K562 (cell line): ENCODE results near the gene DLG3. TPM values are rescaled to one million over a fixed set of nuclear protein-coding genes. Genes with fewer than 3 reads are reported as not detected.
A peak's percentile ranks its signal among the peaks of the same experiment; 100 is the strongest.

Experiments used
- ATAC-seq: fragments of 200-7000 bp; cut with Tn5 transposase; 3 replicates; pipeline ENCODE4 v1.9.1; 2020; ENCODE audit warnings: moderate library complexity
- BruUV-seq: library from RNA; stranded (reverse); fragments of 400-500 nt; replicated peaks from 2 replicates; lab custom pipeline; 2021; lab: Mats Ljungman, UMichigan
- CTCF ChIA-PET: fragments of 300-600 bp; formaldehyde crosslinking; extraction: SDS; loops from one replicate; lab custom pipeline; 2021; ENCODE audit warnings: low intra/inter-chr PET ratio; lab: Yijun Ruan, JAX
- POLR2A ChIA-PET: fragments of 300-600, 350-650 bp; sonication (Branson Sonifier 250); formaldehyde crosslinking; extraction: SDS; loops from one replicate; lab custom pipeline; 2021; ENCODE audit warnings: antibody characterized with exemption, inconsistent platforms; lab: Yijun Ruan, JAX
- DNase-seq, 4 experiments: peaks; one replicate each; pipeline versions ENCODE4 v3.0.0 to v3.0.0-alpha.2; 2011 to 2018; ENCODE audit warnings: low spot score in 3 of 4, mixed read lengths in 3 of 4; ENCODE audit errors: extremely low read depth in 1 of 4
- FAIRE-seq: peaks from 2 replicates; lab custom pipeline; 2011; peaks lifted over from hg19 to GRCh38; lab: Jason Lieb, UNC
- H2AFZ ChIP-seq: 2 replicates; pipeline ENCODE4 v1.6.0; 2011; ENCODE audit warnings: low read depth, low read length, control low read depth, inconsistent platforms
- H3K27ac ChIP-seq: fragments of 200-600 bp; 3 replicates; pipeline ENCODE4 v1.8.0; 2011; ENCODE audit warnings: low read depth, mild to moderate bottlenecking, control low read depth, inconsistent platforms, low read length, moderate library complexity, mixed read lengths; ENCODE audit errors: extremely low read depth
- H3K27me3 ChIP-seq, 2 experiments: fragments of 300-600 bp in 1 of 2; 2 replicates in 1 of 2; 3 replicates in 1 of 2; pipeline versions ENCODE4 v1.6.0 to v1.8.0; 2011; ENCODE audit warnings: inconsistent platforms in 2 of 2, low read length in 2 of 2, mild to moderate bottlenecking in 1 of 2, mixed read lengths in 1 of 2, moderate library complexity in 1 of 2; ENCODE audit not compliant: control insufficient read depth in 2 of 2, insufficient read depth in 2 of 2
- H3K36me3 ChIP-seq: fragments of 300-600 bp; 3 replicates; pipeline ENCODE4 v1.8.0; 2011; ENCODE audit warnings: mild to moderate bottlenecking, low read length, inconsistent platforms; ENCODE audit not compliant: control insufficient read depth, insufficient read depth
- H3K4me1 ChIP-seq, 2 experiments: fragments of 200-600 bp in 1 of 2; replicated peaks in 1 of 2; 2 replicates in 1 of 2; 3 replicates in 1 of 2; pipeline versions ENCODE4 v1.5.1 to v1.8.0; 2011; ENCODE audit warnings: inconsistent platforms in 2 of 2, low read length in 2 of 2, mild to moderate bottlenecking in 1 of 2, mixed read lengths in 1 of 2, moderate library complexity in 1 of 2; ENCODE audit not compliant: control insufficient read depth in 2 of 2, insufficient read depth in 2 of 2
- H3K4me2 ChIP-seq: 2 replicates; pipeline ENCODE4 v1.6.1; 2011; ENCODE audit warnings: low read length, control low read depth, inconsistent platforms, mixed read lengths; ENCODE audit not compliant: insufficient read depth
- H3K4me3 ChIP-seq: fragments of 200-600 bp; sonication (generic), shearing (Covaris generic); 2 replicates; pipeline ENCODE4 v1.5.1; 2016; ENCODE audit warnings: control low read depth, inconsistent platforms
- H3K79me2 ChIP-seq: fragments of 200-600 bp; 3 replicates; pipeline ENCODE4 v1.8.0; 2011; ENCODE audit warnings: low read length, inconsistent platforms; ENCODE audit not compliant: control insufficient read depth, insufficient read depth
- H3K9ac ChIP-seq, 2 experiments: 2 replicates each; pipeline versions ENCODE4 v1.6.0 to v1.6.1; 2011; ENCODE audit warnings: low read depth in 2 of 2, low read length in 2 of 2, control low read depth in 1 of 2, inconsistent platforms in 1 of 2, mild to moderate bottlenecking in 1 of 2, mixed read lengths in 1 of 2; ENCODE audit not compliant: insufficient read depth in 1 of 2
- H3K9me1 ChIP-seq: one replicate; pipeline ENCODE4 v1.6.0; 2011; ENCODE audit warnings: inconsistent platforms, mild to moderate bottlenecking, low read length, moderate library complexity; ENCODE audit not compliant: control insufficient read depth, insufficient read depth
- H3K9me3 ChIP-seq: replicated peaks from 2 replicates; pipeline ENCODE4 v1.5.1; 2011; ENCODE audit warnings: low read depth, low read length, inconsistent platforms; ENCODE audit not compliant: control insufficient read depth, insufficient read depth
- H4K20me1 ChIP-seq: replicated peaks from 2 replicates; pipeline ENCODE4 v1.6.1; 2011; ENCODE audit warnings: low read length, inconsistent platforms, mixed read lengths; ENCODE audit not compliant: control insufficient read depth, insufficient read depth
- CHD1 ChIP-seq: fragments of 200-600 bp; sonication (generic); IDR thresholded peaks from one replicate; pipeline ENCODE4 v1.6.1; 2012; ENCODE audit warnings: mild to moderate bottlenecking, moderate library complexity, low read length, inconsistent platforms
- ESRRB ChIP-seq: fragments of 250-450 bp; sonication (Bioruptor Pico); IDR thresholded peaks from 2 replicates; pipeline ENCODE4 v1.5.0; 2020; ENCODE audit warnings: mild to moderate bottlenecking, moderate library complexity, borderline replicate concordance
- ILK ChIP-seq: fragments of 450-650 bp; IDR thresholded peaks from 2 replicates; pipeline ENCODE4 v1.6.1; 2016; ENCODE audit warnings: missing genetic modification characterization, low read depth, mild to moderate bottlenecking, missing compliant biosample characterization, moderate library complexity, borderline replicate concordance
- JUN ChIP-seq, 2 experiments: sonication (generic) in 1 of 2; formaldehyde crosslinking in 1 of 2; IDR thresholded peaks; 2 replicates each; pipeline versions ENCODE4 v1.6.1 to v1.8.0; 2012 to 2022; ENCODE audit warnings: borderline replicate concordance in 2 of 2, mild to moderate bottlenecking in 2 of 2, improper control_type of control experiment in 1 of 2, low read depth in 1 of 2, low read length in 1 of 2, missing genetic modification reagents in 1 of 2
- TRIM28 ChIP-seq: fragments of 450-650 bp; IDR thresholded peaks from 2 replicates; pipeline ENCODE4 v1.6.1; 2017
- ZNF124 ChIP-seq: sonication (generic); formaldehyde crosslinking; IDR thresholded peaks from 2 replicates; pipeline ENCODE4 v1.8.1; 2022; ENCODE audit warnings: missing genetic modification reagents
- WGBS: fragments of 100-300 bp; shearing (Covaris generic); methylation state at CpG from one replicate; pipeline ENCODE4 v1.1.6; 2016; ENCODE audit warnings: low coverage, mixed read lengths; ENCODE audit not compliant: insufficient coverage; ENCODE audit errors: missing lambda C conversion rate; 5-methylcytosine and 5-hydroxymethylcytosine counted together
- in situ Hi-C: fragments of 300-500 bp; cut with MboI; formaldehyde crosslinking; loops from 4 replicates; pipeline ENCODE4 v1.15.0; 2018; ENCODE audit warnings: inconsistent platforms, mixed read lengths
- intact Hi-C: fragments of 100-400 bp; cut with micrococcal nuclease; formaldehyde crosslinking; loops from 2 replicates; pipeline ENCODE4 v1.14.2; 2022
- polyA plus RNA-seq, 8 experiments: library from polyadenylated mRNA; depleted of rRNA in 4 of 8; stranded (reverse) in 5 of 8; unstranded in 3 of 8; fragments of >200 nt; fragmentation: Nextera tagmentation in 2 of 8; fragmentation: Illumina TruSeq in 1 of 8; extraction: Ambion mirVana in 2 of 8; extraction: Trizol in 1 of 8; gene quantifications; 2 replicates each; pipeline versions ENCODE4 v1.2.1 to v1.2.3, GENCODE V29; 2011 to 2014; ENCODE audit warnings: inconsistent platforms in 1 of 8, missing spikeins in 1 of 8
- small RNA-seq: library from RNA; depleted of rRNA; stranded (forward); fragments of <200 nt; gene quantifications from one replicate; pipeline ENCODE3, GENCODE V24; 2014
- total RNA-seq, 7 experiments: library from RNA; depleted of rRNA in 6 of 7; stranded (reverse); fragments of >200 nt in 6 of 7; fragmentation: Illumina TruSeq in 2 of 7; extraction: Trizol in 2 of 7; gene quantifications; 2 replicates each; pipeline versions ENCODE4 v1.2.1 to v1.2.3, GENCODE V29; 2011 to 2021; ENCODE audit warnings: low replicate concordance in 1 of 7
- TF ChIP-seq, protein P1 (sequence below): sonication (generic); formaldehyde crosslinking; IDR thresholded peaks from 2 replicates; pipeline ENCODE4 v1.8.0; 2022; ENCODE audit warnings: missing genetic modification reagents, mild to moderate bottlenecking, borderline replicate concordance
- TF ChIP-seq, protein P2 (sequence below): sonication (generic); formaldehyde crosslinking; IDR thresholded peaks from 2 replicates; pipeline ENCODE4 v1.8.0; 2022; ENCODE audit warnings: mild to moderate bottlenecking, missing genetic modification reagents

The DLG3 gene
- total and polyA plus RNA-seq, 9 of the 15 experiments (the other 6 are each of a cell fraction or from before 2014, with no cell fraction given), result 3.1 to 15.7 (median 8.8) TPM

DNA sequence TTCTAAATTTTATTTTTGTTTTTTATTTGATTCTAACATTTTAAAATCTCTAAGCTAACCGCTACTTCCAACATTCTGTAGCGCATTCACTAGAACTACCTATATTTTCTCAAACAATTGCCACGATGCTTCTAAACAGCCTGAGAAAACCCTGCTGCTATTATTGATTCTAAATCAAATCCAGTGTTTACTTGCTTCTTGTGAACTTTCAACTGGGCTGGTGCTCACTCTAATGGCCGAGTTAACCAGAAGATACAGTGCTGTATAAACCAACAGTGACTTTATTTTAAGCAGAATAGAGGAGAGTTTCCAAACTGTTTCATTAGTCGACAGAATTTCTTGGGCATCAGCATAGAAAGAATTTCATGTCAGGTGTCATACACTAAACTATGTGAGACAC lies 110.3 kb downstream of the DLG3 start:
- Histone ChIP-seq H3K36me3 (no peaks in the 10 kb centered on the region), H3K4me1 (no peaks in the 10 kb centered on the region), H3K9me3 (no peaks in the 10 kb centered on the region), H3K9me1 (no peaks in the 10 kb centered on the region), H3K4me2 (no peak overlapping the region), H3K9ac (no peak overlapping the region), H3K79me2 (no peaks in the 10 kb centered on the region), H3K27ac (no peak overlapping the region), H4K20me1 (no peaks in the 10 kb centered on the region), H2AFZ (no peak overlapping the region), H3K27me3 (no peaks in the 10 kb centered on the region), H3K4me3 (no peak overlapping the region)
- POLR2A ChIA-PET, result no interaction called here
- intact Hi-C loops, result loop anchor here (1.0 kb wide), 1 partner anchor 101 kb away; no protein-coding TSS in a partner anchor
- FAIRE-seq (no peak), ATAC-seq (no peak), DNase-seq (no peak)
- TF ChIP-seq, protein P1, sequence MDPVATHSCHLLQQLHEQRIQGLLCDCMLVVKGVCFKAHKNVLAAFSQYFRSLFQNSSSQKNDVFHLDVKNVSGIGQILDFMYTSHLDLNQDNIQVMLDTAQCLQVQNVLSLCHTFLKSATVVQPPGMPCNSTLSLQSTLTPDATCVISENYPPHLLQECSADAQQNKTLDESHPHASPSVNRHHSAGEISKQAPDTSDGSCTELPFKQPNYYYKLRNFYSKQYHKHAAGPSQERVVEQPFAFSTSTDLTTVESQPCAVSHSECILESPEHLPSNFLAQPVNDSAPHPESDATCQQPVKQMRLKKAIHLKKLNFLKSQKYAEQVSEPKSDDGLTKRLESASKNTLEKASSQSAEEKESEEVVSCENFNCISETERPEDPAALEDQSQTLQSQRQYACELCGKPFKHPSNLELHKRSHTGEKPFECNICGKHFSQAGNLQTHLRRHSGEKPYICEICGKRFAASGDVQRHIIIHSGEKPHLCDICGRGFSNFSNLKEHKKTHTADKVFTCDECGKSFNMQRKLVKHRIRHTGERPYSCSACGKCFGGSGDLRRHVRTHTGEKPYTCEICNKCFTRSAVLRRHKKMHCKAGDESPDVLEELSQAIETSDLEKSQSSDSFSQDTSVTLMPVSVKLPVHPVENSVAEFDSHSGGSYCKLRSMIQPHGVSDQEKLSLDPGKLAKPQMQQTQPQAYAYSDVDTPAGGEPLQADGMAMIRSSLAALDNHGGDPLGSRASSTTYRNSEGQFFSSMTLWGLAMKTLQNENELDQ (CRISPR knock-in tag), result no peak
- TF ChIP-seq TRIM28, result no peak
- TF ChIP-seq, protein P2, sequence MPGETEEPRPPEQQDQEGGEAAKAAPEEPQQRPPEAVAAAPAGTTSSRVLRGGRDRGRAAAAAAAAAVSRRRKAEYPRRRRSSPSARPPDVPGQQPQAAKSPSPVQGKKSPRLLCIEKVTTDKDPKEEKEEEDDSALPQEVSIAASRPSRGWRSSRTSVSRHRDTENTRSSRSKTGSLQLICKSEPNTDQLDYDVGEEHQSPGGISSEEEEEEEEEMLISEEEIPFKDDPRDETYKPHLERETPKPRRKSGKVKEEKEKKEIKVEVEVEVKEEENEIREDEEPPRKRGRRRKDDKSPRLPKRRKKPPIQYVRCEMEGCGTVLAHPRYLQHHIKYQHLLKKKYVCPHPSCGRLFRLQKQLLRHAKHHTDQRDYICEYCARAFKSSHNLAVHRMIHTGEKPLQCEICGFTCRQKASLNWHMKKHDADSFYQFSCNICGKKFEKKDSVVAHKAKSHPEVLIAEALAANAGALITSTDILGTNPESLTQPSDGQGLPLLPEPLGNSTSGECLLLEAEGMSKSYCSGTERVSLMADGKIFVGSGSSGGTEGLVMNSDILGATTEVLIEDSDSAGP (CRISPR knock-in tag), result no peak
- TF ChIP-seq CHD1, result no peak
- TF ChIP-seq ESRRB (CRISPR knock-in tag), result no peak
- TF ChIP-seq ILK (tag), result no peak
- no peak for TF ChIP-seq JUN (IDR thresholded peaks at IDR 0.05; ENCODE audit: borderline replicate concordance, low read depth, low read length)
- no peak for TF ChIP-seq JUN (CRISPR knock-in tag; IDR thresholded peaks at IDR 0.05; ENCODE audit: borderline replicate concordance)
- TF ChIP-seq ZNF124, result no peak
- in situ Hi-C loops, result no loop called here
- 8% methylated on average over 5 of the region's 5 CpGs for WGBS
- BruUV-seq, result no TSS peak
- CTCF ChIA-PET, result no interaction called here

Small RNAs within 50 kb of the gene (small RNA-seq; reads per million reads assigned to genes)
- gene RNU4-81P (not detected), gene RNY4P23 (2.2 reads per million, percentile 83 among the genes with 10 or more reads in this experiment)

Other genes with a start within 250 kb of the DLG3 start
- not detected in 2 replicates for gene AWAT1, start 210.2 kb upstream of the DLG3 start, total RNA-seq (2014; rRNA removed)
- not detected in 2 replicates for gene AWAT1, start 210.2 kb upstream of the DLG3 start, total RNA-seq (2014; rRNA removed; fragmentation: Illumina TruSeq; extraction: Trizol)
- gene AWAT1, start 210.2 kb upstream of the DLG3 start, total RNA-seq (2015; rRNA removed; fragmentation: Illumina TruSeq; extraction: Trizol), result not detected in 2 replicates
- not detected in 2 replicates for gene AWAT1, start 210.2 kb upstream of the DLG3 start, total RNA-seq (2021)
- gene AWAT1, start 210.2 kb upstream of the DLG3 start, polyA plus RNA-seq (2011; rRNA removed), result not detected in 2 replicates
- gene AWAT1, start 210.2 kb upstream of the DLG3 start, polyA plus RNA-seq (2014; fragmentation: Illumina TruSeq; extraction: Trizol), result not detected in 2 replicates
- gene AWAT1, start 210.2 kb upstream of the DLG3 start, polyA plus RNA-seq (2014; fragmentation: Nextera tagmentation; extraction: Ambion mirVana), result not detected
- gene AWAT1, start 210.2 kb upstream of the DLG3 start, polyA plus RNA-seq (2014; rRNA removed), result not detected in 2 replicates
- not detected in 2 replicates for gene P2RY4, start 184.6 kb upstream of the DLG3 start, total RNA-seq (2014; rRNA removed)
- not detected in 2 replicates for gene P2RY4, start 184.6 kb upstream of the DLG3 start, total RNA-seq (2014; rRNA removed; fragmentation: Illumina TruSeq; extraction: Trizol)
- not detected in 2 replicates for gene P2RY4, start 184.6 kb upstream of the DLG3 start, total RNA-seq (2015; rRNA removed; fragmentation: Illumina TruSeq; extraction: Trizol)
- gene P2RY4, start 184.6 kb upstream of the DLG3 start, total RNA-seq (2021), result not detected in 2 replicates
- not detected in 2 replicates for gene P2RY4, start 184.6 kb upstream of the DLG3 start, polyA plus RNA-seq (2011; rRNA removed)
- not detected in 2 replicates for gene P2RY4, start 184.6 kb upstream of the DLG3 start, polyA plus RNA-seq (2014; fragmentation: Illumina TruSeq; extraction: Trizol)
- gene P2RY4, start 184.6 kb upstream of the DLG3 start, polyA plus RNA-seq (2014; fragmentation: Nextera tagmentation; extraction: Ambion mirVana), result not detected
- gene P2RY4, start 184.6 kb upstream of the DLG3 start, polyA plus RNA-seq (2014; rRNA removed), result not detected in 2 replicates
- not detected in 2 replicates for gene ARR3, start 176.5 kb upstream of the DLG3 start, total RNA-seq (2014; rRNA removed)
- not detected in 2 replicates for gene ARR3, start 176.5 kb upstream of the DLG3 start, total RNA-seq (2014; rRNA removed; fragmentation: Illumina TruSeq; extraction: Trizol)
- gene ARR3, start 176.5 kb upstream of the DLG3 start, total RNA-seq (2015; rRNA removed; fragmentation: Illumina TruSeq; extraction: Trizol), result not detected in 2 replicates
- gene ARR3, start 176.5 kb upstream of the DLG3 start, total RNA-seq (2021), result not detected in 2 replicates
- not detected in 2 replicates for gene ARR3, start 176.5 kb upstream of the DLG3 start, polyA plus RNA-seq (2011; rRNA removed)
- gene ARR3, start 176.5 kb upstream of the DLG3 start, polyA plus RNA-seq (2014; fragmentation: Illumina TruSeq; extraction: Trizol), result not detected in 2 replicates
- not detected for gene ARR3, start 176.5 kb upstream of the DLG3 start, polyA plus RNA-seq (2014; fragmentation: Nextera tagmentation; extraction: Ambion mirVana)
- not detected in 2 replicates for gene ARR3, start 176.5 kb upstream of the DLG3 start, polyA plus RNA-seq (2014; rRNA removed)
- gene RAB41, start 162.7 kb upstream of the DLG3 start, total RNA-seq (2014; rRNA removed), result not detected in 2 replicates
- not detected in 2 replicates for gene RAB41, start 162.7 kb upstream of the DLG3 start, total RNA-seq (2014; rRNA removed; fragmentation: Illumina TruSeq; extraction: Trizol)
- not detected in 2 replicates for gene RAB41, start 162.7 kb upstream of the DLG3 start, total RNA-seq (2015; rRNA removed; fragmentation: Illumina TruSeq; extraction: Trizol)
- not detected in 2 replicates for gene RAB41, start 162.7 kb upstream of the DLG3 start, total RNA-seq (2021)
- gene RAB41, start 162.7 kb upstream of the DLG3 start, polyA plus RNA-seq (2011; rRNA removed), result not detected in 2 replicates
- not detected in 2 replicates for gene RAB41, start 162.7 kb upstream of the DLG3 start, polyA plus RNA-seq (2014; fragmentation: Illumina TruSeq; extraction: Trizol)
- gene RAB41, start 162.7 kb upstream of the DLG3 start, polyA plus RNA-seq (2014; fragmentation: Nextera tagmentation; extraction: Ambion mirVana), result under 1 TPM in 1 of 2 experiments, not detected in 1; 0.08 TPM
- gene RAB41, start 162.7 kb upstream of the DLG3 start, polyA plus RNA-seq (2014; rRNA removed), result not detected in 2 replicates
- gene PDZD11, start 154.9 kb upstream of the DLG3 start, total RNA-seq (2014; rRNA removed), result 20.7 and 21.9 TPM in 2 replicates
- gene PDZD11, start 154.9 kb upstream of the DLG3 start, total RNA-seq (2014; rRNA removed; fragmentation: Illumina TruSeq; extraction: Trizol), result 32.5 and 34.5 TPM in 2 replicates
- gene PDZD11, start 154.9 kb upstream of the DLG3 start, total RNA-seq (2015; rRNA removed; fragmentation: Illumina TruSeq; extraction: Trizol), result 24.7 and 28.6 TPM in 2 replicates
- 25.0 and 25.1 TPM in 2 replicates for gene PDZD11, start 154.9 kb upstream of the DLG3 start, total RNA-seq (2021)
- gene PDZD11, start 154.9 kb upstream of the DLG3 start, polyA plus RNA-seq (2011; rRNA removed), result 44.2 and 67.1 TPM in 2 replicates
- gene PDZD11, start 154.9 kb upstream of the DLG3 start, polyA plus RNA-seq (2014; fragmentation: Illumina TruSeq; extraction: Trizol), result 45.6 and 52.9 TPM in 2 replicates
- gene PDZD11, start 154.9 kb upstream of the DLG3 start, polyA plus RNA-seq (2014; fragmentation: Nextera tagmentation; extraction: Ambion mirVana), result 100 to 1,000 TPM in 1 of 2 experiments, 10 to 100 TPM in 1; 93.7 to 109 TPM
- gene PDZD11, start 154.9 kb upstream of the DLG3 start, polyA plus RNA-seq (2014; rRNA removed), result 36.4 and 42.2 TPM in 2 replicates
- gene KIF4A, start 154.7 kb upstream of the DLG3 start, total RNA-seq (2014; rRNA removed), result 26.7 and 27.3 TPM in 2 replicates
- gene KIF4A, start 154.7 kb upstream of the DLG3 start, total RNA-seq (2014; rRNA removed; fragmentation: Illumina TruSeq; extraction: Trizol), result 35.9 and 38.3 TPM in 2 replicates
- gene KIF4A, start 154.7 kb upstream of the DLG3 start, total RNA-seq (2015; rRNA removed; fragmentation: Illumina TruSeq; extraction: Trizol), result 36.2 and 40.0 TPM in 2 replicates
- 35.4 and 40.3 TPM in 2 replicates for gene KIF4A, start 154.7 kb upstream of the DLG3 start, total RNA-seq (2021)
- gene KIF4A, start 154.7 kb upstream of the DLG3 start, polyA plus RNA-seq (2011; rRNA removed), result 27.9 and 42.7 TPM in 2 replicates
- 36.8 and 42.0 TPM in 2 replicates for gene KIF4A, start 154.7 kb upstream of the DLG3 start, polyA plus RNA-seq (2014; fragmentation: Illumina TruSeq; extraction: Trizol)
- 10 to 100 TPM; 13.0 to 24.6 TPM for gene KIF4A, start 154.7 kb upstream of the DLG3 start, polyA plus RNA-seq (2014; fragmentation: Nextera tagmentation; extraction: Ambion mirVana)
- 27.2 and 30.2 TPM in 2 replicates for gene KIF4A, start 154.7 kb upstream of the DLG3 start, polyA plus RNA-seq (2014; rRNA removed)
- gene GDPD2, start 21.5 kb upstream of the DLG3 start, total RNA-seq (2014; rRNA removed), result not detected in 2 replicates
- not detected in 2 replicates for gene GDPD2, start 21.5 kb upstream of the DLG3 start, total RNA-seq (2014; rRNA removed; fragmentation: Illumina TruSeq; extraction: Trizol)
- gene GDPD2, start 21.5 kb upstream of the DLG3 start, total RNA-seq (2015; rRNA removed; fragmentation: Illumina TruSeq; extraction: Trizol), result not detected in 2 replicates
- 0.09 TPM in 1 of 2 replicates, not detected in the other for gene GDPD2, start 21.5 kb upstream of the DLG3 start, total RNA-seq (2021)
- 0.07 TPM in 1 of 2 replicates, not detected in the other for gene GDPD2, start 21.5 kb upstream of the DLG3 start, polyA plus RNA-seq (2011; rRNA removed)
- not detected in 2 replicates for gene GDPD2, start 21.5 kb upstream of the DLG3 start, polyA plus RNA-seq (2014; fragmentation: Illumina TruSeq; extraction: Trizol)
- gene GDPD2, start 21.5 kb upstream of the DLG3 start, polyA plus RNA-seq (2014; fragmentation: Nextera tagmentation; extraction: Ambion mirVana), result not detected
- gene GDPD2, start 21.5 kb upstream of the DLG3 start, polyA plus RNA-seq (2014; rRNA removed), result not detected in 2 replicates